ENCODE results near the gene S100A11.

The S100A11 gene

DNA sequence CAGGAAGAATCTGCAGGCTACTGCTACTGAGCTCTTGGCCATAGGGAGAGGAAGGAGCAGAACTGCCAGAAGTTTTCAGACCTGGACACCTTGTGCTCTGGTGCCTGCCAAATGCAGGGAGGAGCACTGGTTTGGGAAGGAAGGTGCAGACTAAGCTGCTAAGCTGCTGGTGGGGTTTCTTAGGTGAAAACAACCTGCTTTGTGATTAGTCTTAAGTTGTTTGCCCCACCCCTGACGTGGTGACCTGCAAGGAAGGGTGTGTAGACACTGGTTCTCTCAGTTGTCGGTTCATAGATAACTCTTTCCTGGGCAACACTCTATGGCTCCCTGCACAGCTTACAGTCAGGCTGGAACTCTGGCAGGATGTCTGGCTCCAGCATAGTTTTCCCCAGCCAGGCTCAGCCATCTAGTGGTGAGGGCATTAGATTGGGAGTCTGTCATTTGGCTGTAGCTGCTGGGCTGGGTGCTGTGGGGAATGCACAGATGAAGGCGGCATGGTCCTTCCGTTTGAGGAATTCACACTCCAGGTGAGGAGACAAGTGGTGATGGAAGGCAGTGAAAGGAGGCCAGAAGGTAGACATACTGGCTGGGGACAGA is 32.9 kb downstream of the S100A11 start:
- H3K27ac ChIP-seq (ENCODE audit: low read depth, low read length): no peak overlapping the region
- H3K36me3 ChIP-seq (ENCODE audit: control insufficient read depth, insufficient read depth, low read length): no peaks in the 10 kb centered on the region
- no peaks in the 10 kb centered on the region for H3K27me3 ChIP-seq (ENCODE audit: control insufficient read depth, insufficient read depth, low read length)
- no peaks in the 10 kb centered on the region for H3K9me3 ChIP-seq (ENCODE audit: control insufficient read depth, insufficient read depth, low read depth, low read length)
- H3K4me1 ChIP-seq (ENCODE audit: control insufficient read depth, insufficient read depth, low read length): peaks cover 17% of the 10 kb centered on the region
- H3K9ac ChIP-seq (ENCODE audit: low read length): no peak overlapping the region
- no peak overlapping the region for H3K4me3 ChIP-seq (ENCODE audit: low read depth, low read length)

- H3K36me3 ChIP-seq (ENCODE audit: control insufficient read depth, insufficient read depth, low read length): no peaks in the 10 kb centered on the region
- no peak overlapping the region for H3K9ac ChIP-seq (ENCODE audit: low read length)
- H3K4me1 ChIP-seq (ENCODE audit: control insufficient read depth, insufficient read depth, low read length): peaks cover 20% of the 10 kb centered on the region
- H3K4me3 ChIP-seq (ENCODE audit: low read depth, low read length): no peak overlapping the region
- no peak overlapping the region for H3K27ac ChIP-seq (ENCODE audit: low read depth, low read length)
- H3K9me3 ChIP-seq (ENCODE audit: control insufficient read depth, insufficient read depth, low read depth, low read length): no peaks in the 10 kb centered on the region
- H3K27me3 ChIP-seq (ENCODE audit: control insufficient read depth, insufficient read depth, low read length): no peaks in the 10 kb centered on the region
Measured at GRCh38 chr1:152002960-152003359, 33.8 kb downstream of the S100A11 start.

- Histone ChIP-seq H3K4me1 (ENCODE audit: control insufficient read depth, insufficient read depth, low read length) (peaks cover 20% of the 10 kb centered on the region), H3K4me3 (ENCODE audit: low read depth, low read length) (no peak overlapping the region), H3K36me3 (ENCODE audit: control insufficient read depth, insufficient read depth, low read length) (no peaks in the 10 kb centered on the region), H3K27ac (ENCODE audit: low read depth, low read length) (no peak overlapping the region), H3K9ac (ENCODE audit: low read length) (no peak overlapping the region), H3K27me3 (ENCODE audit: control insufficient read depth, insufficient read depth, low read length) (no peaks in the 10 kb centered on the region), H3K9me3 (ENCODE audit: control insufficient read depth, insufficient read depth, low read depth, low read length) (no peaks in the 10 kb centered on the region)
Measured at GRCh38 chr1:152001631-152002584, 34.9 kb downstream of the S100A11 start.

GRCh38 chr1:152000964-152001630 is 35.7 kb downstream of the S100A11 start:
- peaks cover 20% of the 10 kb centered on the region for H3K4me1 ChIP-seq (ENCODE audit: control insufficient read depth, insufficient read depth, low read length)

GRCh38 chr1:151998611-151999362 is 38.0 kb downstream of the S100A11 start:
- Histone ChIP-seq H3K27ac (ENCODE audit: low read depth, low read length) (no peak overlapping the region), H3K4me1 (ENCODE audit: control insufficient read depth, insufficient read depth, low read length) (peaks cover 27% of the 10 kb centered on the region), H3K9ac (ENCODE audit: low read length) (no peak overlapping the region), H3K4me3 (ENCODE audit: low read depth, low read length) (no peak overlapping the region), H3K9me3 (ENCODE audit: control insufficient read depth, insufficient read depth, low read depth, low read length) (no peaks in the 10 kb centered on the region), H3K27me3 (ENCODE audit: control insufficient read depth, insufficient read depth, low read length) (no peaks in the 10 kb centered on the region), H3K36me3 (ENCODE audit: control insufficient read depth, insufficient read depth, low read length) (no peaks in the 10 kb centered on the region)

More at GRCh38 chr1:152000964-152001630, 35.7 kb downstream of the S100A11 start:
- H3K9ac ChIP-seq (ENCODE audit: low read length): no peak overlapping the region
- H3K27ac ChIP-seq (ENCODE audit: low read depth, low read length): no peak overlapping the region
- H3K4me3 ChIP-seq (ENCODE audit: low read depth, low read length): no peak overlapping the region
- no peaks in the 10 kb centered on the region for H3K9me3 ChIP-seq (ENCODE audit: control insufficient read depth, insufficient read depth, low read depth, low read length)
- no peaks in the 10 kb centered on the region for H3K36me3 ChIP-seq (ENCODE audit: control insufficient read depth, insufficient read depth, low read length)
- H3K27me3 ChIP-seq (ENCODE audit: control insufficient read depth, insufficient read depth, low read length): no peaks in the 10 kb centered on the region

DNA sequence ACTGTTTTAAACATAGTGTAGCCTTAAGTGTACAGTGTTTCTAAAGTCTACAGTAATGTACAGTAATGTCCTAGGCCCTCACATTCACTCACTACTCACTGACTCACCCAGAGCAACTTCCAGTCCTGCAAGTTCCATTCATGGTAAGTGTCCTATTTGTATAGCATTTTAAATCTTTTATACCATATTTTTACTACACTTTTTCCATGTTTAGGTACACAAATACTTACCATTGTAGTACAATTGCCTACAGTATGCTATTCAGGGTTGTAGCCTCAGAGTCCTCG is 39.6 kb downstream of the S100A11 start:
- Histone ChIP-seq H3K36me3 (ENCODE audit: control insufficient read depth, insufficient read depth, low read length) (no peaks in the 10 kb centered on the region), H3K4me1 (ENCODE audit: control insufficient read depth, insufficient read depth, low read length) (peaks cover 26% of the 10 kb centered on the region), H3K4me3 (ENCODE audit: low read depth, low read length) (no peak overlapping the region), H3K27me3 (ENCODE audit: control insufficient read depth, insufficient read depth, low read length) (no peaks in the 10 kb centered on the region), H3K27ac (ENCODE audit: low read depth, low read length) (no peak overlapping the region), H3K9me3 (ENCODE audit: control insufficient read depth, insufficient read depth, low read depth, low read length) (no peaks in the 10 kb centered on the region), H3K9ac (ENCODE audit: low read length) (no peak overlapping the region)

DNA sequence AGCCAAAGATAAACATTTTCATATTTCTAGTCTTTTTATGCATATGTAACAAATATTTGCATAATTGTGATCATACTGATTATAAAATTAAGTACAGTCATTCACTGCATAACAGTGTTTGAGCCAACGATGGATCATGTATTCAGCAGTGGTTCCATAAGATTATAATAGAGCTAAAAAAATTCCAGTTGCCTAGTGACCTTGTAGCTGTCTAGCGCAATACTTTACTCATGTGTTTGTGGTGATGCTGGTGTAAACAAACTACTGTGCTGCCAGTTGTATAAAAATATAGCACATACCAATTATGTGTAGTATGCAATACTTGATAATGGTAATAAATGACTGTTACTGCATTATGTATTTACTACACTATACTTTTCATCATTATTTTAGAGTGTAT is 41.0 kb downstream of the S100A11 start:
- Histone ChIP-seq H3K27ac (ENCODE audit: low read depth, low read length) (no peak overlapping the region), H3K4me1 (ENCODE audit: control insufficient read depth, insufficient read depth, low read length) (peaks cover 32% of the 10 kb centered on the region), H3K9ac (ENCODE audit: low read length) (no peak overlapping the region), H3K36me3 (ENCODE audit: control insufficient read depth, insufficient read depth, low read length) (no peaks in the 10 kb centered on the region), H3K4me3 (ENCODE audit: low read depth, low read length) (no peak overlapping the region), H3K9me3 (ENCODE audit: control insufficient read depth, insufficient read depth, low read depth, low read length) (no peaks in the 10 kb centered on the region), H3K27me3 (ENCODE audit: control insufficient read depth, insufficient read depth, low read length) (no peaks in the 10 kb centered on the region)

- peak overlapping the region; percentile 58 for H3K9ac ChIP-seq (ENCODE audit: low read length)
- H3K36me3 ChIP-seq (ENCODE audit: control insufficient read depth, insufficient read depth, low read length): peaks cover 4% of the 10 kb centered on the region; the same call in 1 of the 2 replicates
- no peak overlapping the region; the same call in 1 of the 2 replicates for H3K27ac ChIP-seq (ENCODE audit: low read depth, low read length)
- H3K9me3 ChIP-seq (ENCODE audit: control insufficient read depth, insufficient read depth, low read depth, low read length): no peaks in the 10 kb centered on the region
- peaks cover 36% of the 10 kb centered on the region for H3K4me1 ChIP-seq (ENCODE audit: control insufficient read depth, insufficient read depth, low read length)
- no peaks in the 10 kb centered on the region for H3K27me3 ChIP-seq (ENCODE audit: control insufficient read depth, insufficient read depth, low read length)
- peak overlapping the region; percentile 32 for H3K4me3 ChIP-seq (ENCODE audit: low read depth, low read length)
Measured at GRCh38 chr1:151994956-151995355, 41.8 kb downstream of the S100A11 start.

- peak within 1 kb of the TSS; percentile 79 for H3K4me3 ChIP-seq (ENCODE audit: low read depth, low read length)
- no peaks in the 10 kb centered on the region for H3K9me3 ChIP-seq (ENCODE audit: control insufficient read depth, insufficient read depth, low read depth, low read length)
- H3K4me1 ChIP-seq (ENCODE audit: control insufficient read depth, insufficient read depth, low read length): peaks cover 44% of the 10 kb centered on the region
- peak within 1 kb of the TSS; percentile 97 for H3K9ac ChIP-seq (ENCODE audit: low read length)
- peaks cover 4% of the 10 kb centered on the region; the same call in 1 of the 2 replicates for H3K36me3 ChIP-seq (ENCODE audit: control insufficient read depth, insufficient read depth, low read length)
- H3K27ac ChIP-seq (ENCODE audit: low read depth, low read length): peak within 1 kb of the TSS; percentile 83; the same call in 1 of the 2 replicates
- no peaks in the 10 kb centered on the region for H3K27me3 ChIP-seq (ENCODE audit: control insufficient read depth, insufficient read depth, low read length)
Measured at GRCh38 chr1:151993734-151994496, 42.9 kb downstream of the S100A11 start, which contains the start of gene S100A10. Gene S100A10 (minus strand): TSS chr1:151993859. CDS start chr1:151986230, 7,629 bp downstream.
